H1 (cell line): ENCODE measurements around the gene MFNG. TPM values are rescaled to one million over a fixed set of nuclear protein-coding genes. Genes with fewer than 3 reads are reported as not detected.

Experiments
- CTCF ChIA-PET: fragments of 300-600 bp; sonication (Branson Sonifier 250); formaldehyde crosslinking; loops from one replicate; lab custom pipeline; 2021; ENCODE audit not compliant: partially characterized antibody; lab: Charles Lee
- POLR2A ChIA-PET: fragments of 300-600 bp; sonication (Branson Sonifier 250); formaldehyde crosslinking; loops from one replicate; lab custom pipeline; 2021; ENCODE audit warnings: inconsistent platforms; ENCODE audit not compliant: partially characterized antibody; lab: Charles Lee
- DNase-seq, 2 experiments: peaks; one replicate each; pipeline versions ENCODE4 v3.0.0 to v3.0.0-alpha.2; 2010 to 2022; ENCODE audit warnings: low spot score in 2 of 2, low read depth in 1 of 2, mixed read lengths in 1 of 2
- FAIRE-seq: peaks from 2 replicates; lab custom pipeline; 2011; peaks lifted over from hg19 to GRCh38; lab: Jason Lieb, UNC
- H2AFZ ChIP-seq: 2 replicates; pipeline ENCODE4 v1.8.1; 2012; ENCODE audit warnings: low read length, inconsistent platforms
- H2AK5ac ChIP-seq: 2 replicates; pipeline ENCODE4 v1.6.1; 2013; ENCODE audit warnings: low read depth, low read length
- H2BK120ac ChIP-seq: replicated peaks from 2 replicates; pipeline ENCODE3; 2013; ENCODE audit warnings: low read depth, low read length, inconsistent platforms
- H2BK12ac ChIP-seq: 2 replicates; pipeline ENCODE4 v1.6.1; 2013; ENCODE audit warnings: low read depth, low read length
- H2BK15ac ChIP-seq: 2 replicates; pipeline ENCODE4 v1.6.1; 2013; ENCODE audit warnings: low read length
- H2BK20ac ChIP-seq: 2 replicates; pipeline ENCODE4 v1.6.1; 2013; ENCODE audit warnings: low read length
- H2BK5ac ChIP-seq: 2 replicates; pipeline ENCODE4 v1.6.1; 2013; ENCODE audit warnings: low read depth, low read length
- H3K14ac ChIP-seq: 2 replicates; pipeline ENCODE4 v1.6.1; 2013; ENCODE audit warnings: inconsistent platforms; ENCODE audit not compliant: insufficient read length
- H3K18ac ChIP-seq: 2 replicates; pipeline ENCODE4 v1.6.1; 2013; ENCODE audit warnings: low read length; ENCODE audit errors: extremely low read depth
- H3K23ac ChIP-seq: 2 replicates; pipeline ENCODE4 v1.6.1; 2013; ENCODE audit warnings: inconsistent platforms; ENCODE audit not compliant: insufficient read length
- H3K23me2 ChIP-seq: 2 replicates; pipeline ENCODE4 v1.6.1; 2013; ENCODE audit warnings: low read depth, low read length
- H3K27ac ChIP-seq: 2 replicates; pipeline ENCODE4 v1.6.1; 2011; ENCODE audit warnings: low read depth, low read length, inconsistent platforms
- H3K27me3 ChIP-seq, 4 experiments: replicated peaks in 1 of 4; 1 replicate in 1 of 4; 2 replicates in 3 of 4; pipeline versions ENCODE4 v1.6.1 to v1.8.1; 2011 to 2013; ENCODE audit warnings: low read length in 3 of 4, mild to moderate bottlenecking in 3 of 4, inconsistent platforms in 2 of 4, mixed read lengths in 2 of 4, moderate library complexity in 1 of 4; ENCODE audit not compliant: control insufficient read depth in 3 of 4, insufficient read depth in 3 of 4; ENCODE audit errors: extremely low read depth in 1 of 4
- H3K36me3 ChIP-seq, 4 experiments: 2 replicates each; pipeline versions ENCODE4 v1.6.1 to v1.8.1; 2011 to 2013; ENCODE audit warnings: mild to moderate bottlenecking in 4 of 4, low read length in 3 of 4, moderate library complexity in 2 of 4, control low read depth in 1 of 4, inconsistent platforms in 1 of 4; ENCODE audit not compliant: insufficient read depth in 4 of 4, control insufficient read depth in 2 of 4
- H3K4ac ChIP-seq: replicated peaks from 2 replicates; pipeline ENCODE3; 2013; ENCODE audit warnings: low read length, low read depth, mixed read lengths, inconsistent platforms; ENCODE audit not compliant: insufficient read length
- H3K4me1 ChIP-seq, 4 experiments: replicated peaks in 1 of 4; 1 replicate in 1 of 4; 2 replicates in 3 of 4; pipeline versions ENCODE4 v1.6.1 to v1.8.1; 2011 to 2013; ENCODE audit warnings: low read length in 3 of 4, inconsistent platforms in 2 of 4, mixed read lengths in 1 of 4; ENCODE audit not compliant: insufficient read depth in 4 of 4, control insufficient read depth in 3 of 4
- H3K4me2 ChIP-seq, 2 experiments: 2 replicates each; pipeline versions ENCODE4 v1.6.1 to v1.8.1; 2011 to 2013; ENCODE audit warnings: low read depth in 2 of 2, low read length in 2 of 2, control low read depth in 1 of 2, inconsistent platforms in 1 of 2, mild to moderate bottlenecking in 1 of 2; ENCODE audit not compliant: insufficient read depth in 1 of 2
- H3K4me3 ChIP-seq, 4 experiments: fragments of 200-600, 300-600 bp in 1 of 4; sonication (generic), shearing (Covaris generic), sonication (Bioruptor Twin) in 1 of 4; 2 replicates each; pipeline versions ENCODE4 v1.5.1 to v1.8.1; 2011 to 2016; ENCODE audit warnings: low read length in 4 of 4, low read depth in 3 of 4, control low read depth in 2 of 4, inconsistent platforms in 2 of 4, mild to moderate bottlenecking in 2 of 4, mixed read lengths in 1 of 4, moderate library complexity in 1 of 4; ENCODE audit not compliant: insufficient read depth in 2 of 4; ENCODE audit errors: extremely low read depth in 1 of 4
- H3K56ac ChIP-seq: replicated peaks from 2 replicates; pipeline ENCODE3; 2013; ENCODE audit warnings: low read depth, mild to moderate bottlenecking, mixed read lengths, low read length, inconsistent platforms; ENCODE audit not compliant: insufficient read length
- H3K79me1 ChIP-seq: 2 replicates; pipeline ENCODE4 v1.6.1; 2013; ENCODE audit warnings: low read depth, low read length, control low read depth
- H3K79me2 ChIP-seq, 2 experiments: 2 replicates each; pipeline versions ENCODE4 v1.6.1 to v1.8.1; 2012 to 2013; ENCODE audit warnings: low read length in 2 of 2, mild to moderate bottlenecking in 2 of 2, inconsistent platforms in 1 of 2; ENCODE audit not compliant: insufficient read depth in 2 of 2, control insufficient read depth in 1 of 2
- H3K9ac ChIP-seq, 4 experiments: replicated peaks in 1 of 4; 1 replicate in 1 of 4; 2 replicates in 3 of 4; pipeline versions ENCODE4 v1.6.1 to v1.8.1; 2011 to 2013; ENCODE audit warnings: low read depth in 3 of 4, low read length in 3 of 4, control low read depth in 2 of 4, mild to moderate bottlenecking in 2 of 4, moderate library complexity in 2 of 4, inconsistent platforms in 1 of 4; ENCODE audit errors: extremely low read depth in 1 of 4
- H3K9me3 ChIP-seq, 2 experiments: 2 replicates each; pipeline versions ENCODE4 v1.6.1 to v1.8.1; 2012 to 2013; ENCODE audit warnings: mild to moderate bottlenecking in 2 of 2, moderate library complexity in 2 of 2, control low read depth in 1 of 2, inconsistent platforms in 1 of 2, low read depth in 1 of 2, low read length in 1 of 2, mixed read lengths in 1 of 2; ENCODE audit not compliant: insufficient read depth in 2 of 2
- H4K20me1 ChIP-seq, 2 experiments: replicated peaks in 1 of 2; 2 replicates each; pipeline versions ENCODE3 to v1.8.1; 2011 to 2013; ENCODE audit warnings: inconsistent platforms in 2 of 2, low read length in 2 of 2, mild to moderate bottlenecking in 1 of 2; ENCODE audit not compliant: insufficient read depth in 2 of 2, control insufficient read depth in 1 of 2
- H4K5ac ChIP-seq: 2 replicates; pipeline ENCODE4 v1.6.1; 2013; ENCODE audit warnings: low read length, low read depth, mixed read lengths, inconsistent platforms; ENCODE audit not compliant: insufficient read length
- H4K8ac ChIP-seq: 2 replicates; pipeline ENCODE4 v1.8.0; 2013; ENCODE audit warnings: mild to moderate bottlenecking, moderate library complexity, low read length, inconsistent platforms; ENCODE audit not compliant: insufficient read depth; ENCODE audit errors: extremely low read depth
- H4K91ac ChIP-seq: replicated peaks from 2 replicates; pipeline ENCODE3; 2013; ENCODE audit warnings: low read length, mixed read lengths, inconsistent platforms; ENCODE audit not compliant: insufficient read length
- CHD1 ChIP-seq: IDR thresholded peaks from 2 replicates; pipeline ENCODE4 v1.6.1; 2012; ENCODE audit warnings: low read depth, low read length, improper control_type of control experiment
- NRF1 ChIP-seq: IDR thresholded peaks from 2 replicates; pipeline ENCODE4 v1.6.1; 2011; ENCODE audit warnings: mild to moderate bottlenecking, low read depth, low read length, improper control_type of control experiment
- RAD21 ChIP-seq, 2 experiments: IDR thresholded peaks in 1 of 2; conservative IDR thresholded peaks in 1 of 2; 2 replicates each; pipeline ENCODE4 v1.6.1; 2011; ENCODE audit warnings: low read depth in 2 of 2, low read length in 2 of 2, improper control_type of control experiment in 1 of 2, inconsistent platforms in 1 of 2, mild to moderate bottlenecking in 1 of 2, moderate library complexity in 1 of 2
- RXRA ChIP-seq: IDR thresholded peaks from 2 replicates; pipeline ENCODE4 v1.6.1; 2011; ENCODE audit warnings: low read depth, mild to moderate bottlenecking, low read length, moderate library complexity; ENCODE audit not compliant: insufficient read depth
- SIRT6 ChIP-seq: IDR thresholded peaks from one replicate; pipeline ENCODE4 v1.7.1; 2012; ENCODE audit warnings: low read length, inconsistent platforms
- SIX5 ChIP-seq: IDR thresholded peaks from 2 replicates; pipeline ENCODE4 v1.6.1; 2011; ENCODE audit warnings: mild to moderate bottlenecking, low read depth, low read length
- WGBS, 2 experiments: shearing (Covaris generic) in 1 of 2; methylation state at CpG; one replicate each; pipeline versions ENCODE4 v1.1.6 to v1.1.7; 2013 to 2015; ENCODE audit warnings: low lambda C conversion rate in 2 of 2, mixed read lengths in 2 of 2, inconsistent platforms in 1 of 2, low coverage in 1 of 2, missing lambda C conversion rate in 1 of 2; ENCODE audit not compliant: insufficient replicate concordance in 2 of 2, insufficient coverage in 1 of 2, insufficient read length in 1 of 2; ENCODE audit errors: extremely low coverage in 1 of 2, missing lambda C conversion rate in 1 of 2; 5-methylcytosine and 5-hydroxymethylcytosine counted together
- polyA plus RNA-seq, 7 experiments: library from polyadenylated mRNA; depleted of rRNA in 3 of 7; stranded (reverse) in 5 of 7; unstranded in 2 of 7; fragments of >200 nt in 5 of 7; fragments of 200-250 nt in 2 of 7; gene quantifications; 1 replicate in 5 of 7; 2 replicates in 1 of 7; 4 replicates in 1 of 7; pipeline versions ENCODE4 v1.2.1 to v1.2.3, GENCODE V29; 2011 to 2013; ENCODE audit warnings: missing spikeins in 2 of 7, mixed read lengths in 2 of 7
- total RNA-seq: library from RNA; stranded (reverse); fragmentation: NEBNext Ultra II Directional; extraction: Animal tissue kit (Norgen Biotek cat#: 25700); gene quantifications from 2 replicates; pipeline ENCODE4 v1.2.1, GENCODE V29; 2021

Gene MFNG
- total and polyA plus RNA-seq, 2 of the 8 experiments (the other 6 are each of a cell fraction or from before 2014, with no cell fraction given): 1.7 to 5.5 TPM

GRCh38 chr22:37487571-37487970 lies 1.4 kb upstream of the MFNG start:
- H3K4me1 ChIP-seq: peaks cover 0 to 33% (median 22%) of the 10 kb centered on the region in 4 experiments; a peak in 6 of 7 replicates
- H3K56ac ChIP-seq: no peak overlapping the region
- CTCF ChIA-PET: interaction anchor here (0.6 to 21.5 kb wide), 6 partner anchors 13 to 1346 kb away, joined by 3 to 312 read pairs (median 8); no protein-coding TSS in a partner anchor
- no peak for TF ChIP-seq CHD1
- no peak for TF ChIP-seq NRF1
- TF ChIP-seq RAD21 (IDR thresholded peaks at IDR 0.05 in 1 of 2, conservative IDR thresholded peaks at IDR 0.05 in 1 of 2; ENCODE audit: low read depth in 2 of 2, low read length in 2 of 2): no peak
- no peak for TF ChIP-seq RXRA
- no peak for TF ChIP-seq SIRT6
- TF ChIP-seq SIX5: no peak

More at GRCh38 chr22:37487571-37487970, 1.4 kb upstream of the MFNG start:
- 67% methylated on average over 4 of the region's 4 CpGs; no CpG with 5 or more reads in 1 of the 2 experiments for WGBS, 2 experiments
- no peak overlapping the region for H2AK5ac ChIP-seq
- no peak overlapping the region for H4K5ac ChIP-seq
- no peak overlapping the region for H3K14ac ChIP-seq
- H3K4me2 ChIP-seq: no peak overlapping the region
- H3K9ac ChIP-seq: no peak overlapping the region
- no peak overlapping the region for H2BK15ac ChIP-seq
- H2BK12ac ChIP-seq: no peak overlapping the region
- FAIRE-seq (no peak), DNase-seq (no peak)
- no peak overlapping the region for H2BK5ac ChIP-seq
- H3K9me3 ChIP-seq: no peaks in the 10 kb centered on the region
- no peak overlapping the region for H3K4ac ChIP-seq
- H3K23me2 ChIP-seq: no peaks in the 10 kb centered on the region
- peak overlapping the region; percentile 66 for H4K91ac ChIP-seq
- POLR2A ChIA-PET: interaction anchor here (1.3 kb wide), 1 partner anchor 12 kb away, joined by 3 read pairs; no protein-coding TSS in a partner anchor
- no peak overlapping the region for H4K8ac ChIP-seq
- no peak overlapping the region for H3K4me3 ChIP-seq
- H3K23ac ChIP-seq: no peak overlapping the region
- H3K27ac ChIP-seq: no peak overlapping the region
- peaks cover 0 to 4% (median 0%) of the 10 kb centered on the region in 4 experiments; a peak in 1 of 7 replicates for H3K27me3 ChIP-seq
- H2BK20ac ChIP-seq: no peak overlapping the region
- H2AFZ ChIP-seq: no peak overlapping the region
- H3K79me2 ChIP-seq: no peaks in the 10 kb centered on the region
- no peaks in the 10 kb centered on the region for H4K20me1 ChIP-seq
- H3K79me1 ChIP-seq: no peaks in the 10 kb centered on the region
- H2BK120ac ChIP-seq: no peak overlapping the region
- H3K36me3 ChIP-seq: no peaks in the 10 kb centered on the region
- no peak overlapping the region for H3K18ac ChIP-seq
